HepG2 (cell line): ENCODE measurements around the gene LSMEM2. TPM values are rescaled to one million over a fixed set of nuclear protein-coding genes. Genes with fewer than 3 reads are reported as not detected.
A peak's percentile ranks its signal among the peaks of the same experiment; 100 is the strongest.

ENCODE experiments used
- ELF4 ChIP-seq: sonication (generic); formaldehyde crosslinking; IDR thresholded peaks from 2 replicates; pipeline ENCODE4 v1.5.0; 2020; ENCODE audit warnings: missing genetic modification reagents, mild to moderate bottlenecking, moderate library complexity, borderline replicate concordance
- EZH2 ChIP-seq: conservative IDR thresholded peaks from 2 replicates; pipeline ENCODE4 v1.6.1; 2012; ENCODE audit warnings: mild to moderate bottlenecking, low read depth, low read length, moderate library complexity
- SCMH1 ChIP-seq: sonication (generic); formaldehyde crosslinking; IDR thresholded peaks from 2 replicates; pipeline ENCODE4 v1.9.0; 2021; ENCODE audit warnings: missing genetic modification reagents, mild to moderate bottlenecking, borderline replicate concordance
- SOX5 ChIP-seq: IDR thresholded peaks from 2 replicates; pipeline ENCODE4 v1.6.1; 2016; ENCODE audit warnings: borderline replicate concordance
- WIZ ChIP-seq: sonication (generic); formaldehyde crosslinking; IDR thresholded peaks from 2 replicates; pipeline ENCODE4 v1.5.1; 2020; ENCODE audit warnings: mild to moderate bottlenecking, missing genetic modification reagents
- ZKSCAN8 ChIP-seq: IDR thresholded peaks from 2 replicates; pipeline ENCODE4 v1.6.1; 2016; ENCODE audit warnings: borderline replicate concordance, missing genetic modification reagents, missing compliant biosample characterization
- ZNF570 ChIP-seq: sonication (generic); formaldehyde crosslinking; IDR thresholded peaks from 2 replicates; pipeline ENCODE4 v1.4.0; 2020; ENCODE audit warnings: mild to moderate bottlenecking, missing genetic modification reagents, borderline replicate concordance
- polyA plus RNA-seq, 8 experiments: library from polyadenylated mRNA; depleted of rRNA in 3 of 8; stranded (reverse) in 7 of 8; unstranded in 1 of 8; fragments of >200 nt; fragmentation: Illumina TruSeq in 4 of 8; extraction: Trizol in 4 of 8; gene quantifications; 2 replicates each; pipeline versions ENCODE4 v1.2.1 to v1.2.3, GENCODE V29; 2011 to 2016; ENCODE audit warnings: low read depth in 4 of 8, missing spikeins in 1 of 8, mixed read lengths in 1 of 8; ENCODE audit not compliant: insufficient read depth in 1 of 8
- total RNA-seq, 5 experiments: library from RNA; depleted of rRNA; stranded (reverse); fragments of >200 nt; fragmentation: Illumina TruSeq; extraction: Trizol; gene quantifications; 2 replicates each; pipeline ENCODE4 v1.2.3, GENCODE V29; 2016; ENCODE audit warnings: low read depth in 1 of 5
- TF ChIP-seq, protein P1 (sequence below): sonication (generic); formaldehyde crosslinking; IDR thresholded peaks from 2 replicates; pipeline ENCODE4 v1.8.1; 2023; ENCODE audit warnings: mild to moderate bottlenecking, moderate library complexity, missing genetic modification reagents
- TF ChIP-seq, protein P2 (sequence below): sonication (generic); formaldehyde crosslinking; conservative IDR thresholded peaks from 2 replicates; pipeline ENCODE4 v1.8.0; 2022; ENCODE audit warnings: mild to moderate bottlenecking, moderate library complexity, missing genetic modification reagents
- TF ChIP-seq, protein P3 (sequence below): sonication (generic); formaldehyde crosslinking; IDR thresholded peaks from 2 replicates; pipeline ENCODE4 v1.4.0; 2020; ENCODE audit warnings: low read depth, mild to moderate bottlenecking, missing genetic modification reagents
- TF ChIP-seq, protein P4 (sequence below): sonication (generic); formaldehyde crosslinking; IDR thresholded peaks from 2 replicates; pipeline ENCODE4 v1.5.1; 2020; ENCODE audit warnings: missing genetic modification reagents, mild to moderate bottlenecking, borderline replicate concordance
- TF ChIP-seq, protein P5 (sequence below): sonication (generic); formaldehyde crosslinking; IDR thresholded peaks from 2 replicates; pipeline ENCODE4 v1.4.0; 2020; ENCODE audit warnings: mild to moderate bottlenecking, missing genetic modification reagents

LSMEM2 gene
- total and polyA plus RNA-seq, 2 of the 13 experiments (the other 11 are each of a cell fraction or from before 2014, with no cell fraction given), result 0.07 to 0.41 TPM

DNA sequence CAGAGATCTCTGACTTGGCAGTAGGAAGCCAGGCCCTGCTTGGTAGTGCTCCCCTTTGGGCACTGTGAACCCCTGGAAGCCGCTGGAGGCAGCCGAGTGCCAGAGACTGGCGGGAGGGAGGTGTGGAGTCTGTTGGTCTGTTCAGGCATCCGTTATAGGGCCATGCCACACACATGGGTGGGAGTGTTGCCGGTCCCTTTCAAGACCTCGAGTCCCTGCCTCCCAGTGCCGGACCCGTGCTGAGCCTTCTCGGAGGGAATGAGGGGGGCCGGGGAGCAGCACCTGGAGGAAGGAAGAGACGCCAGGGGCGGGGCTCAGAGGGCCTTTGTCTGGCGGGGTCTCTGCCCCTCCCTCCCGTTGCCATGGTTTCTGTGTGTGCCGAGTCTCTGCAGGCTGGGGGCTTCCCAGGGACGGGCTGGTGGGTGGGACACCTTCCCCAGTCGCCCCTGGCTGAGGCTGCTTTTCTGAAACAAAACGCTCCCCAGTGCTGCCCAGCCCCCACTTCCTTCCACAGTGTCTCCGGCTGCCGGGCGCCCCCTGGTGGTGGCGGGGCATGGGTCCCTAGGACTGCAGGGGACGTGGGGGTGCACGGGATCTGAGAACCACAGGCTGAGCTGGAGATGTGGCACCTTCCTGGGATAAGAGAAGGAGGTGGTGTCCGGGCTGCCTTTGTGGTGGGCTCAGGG is 32.9 kb upstream of the LSMEM2 start (continued):
- TF ChIP-seq ZNF570 (CRISPR knock-in tag), result no peak
- TF ChIP-seq, protein P1, sequence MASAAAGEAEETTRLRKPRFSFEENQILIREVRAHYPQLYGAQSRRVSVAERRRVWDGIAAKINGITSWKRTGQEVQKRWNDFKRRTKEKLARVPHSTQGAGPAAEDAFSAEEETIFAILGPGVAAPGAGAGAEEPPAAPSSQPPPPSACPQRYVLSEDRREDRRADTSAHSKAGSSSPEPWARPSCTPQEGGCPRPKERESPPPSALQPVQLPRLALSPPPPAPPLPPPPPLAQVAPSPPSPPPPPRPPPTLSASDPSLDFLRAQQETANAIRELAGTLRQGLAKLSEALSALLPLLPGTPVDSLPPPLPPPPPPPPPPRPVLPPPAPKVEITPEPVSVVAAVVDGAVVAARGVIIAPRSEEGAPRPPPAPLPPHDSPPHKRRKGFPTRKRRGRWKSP, result no peak
- TF ChIP-seq EZH2, result no peak
- TF ChIP-seq, protein P2, sequence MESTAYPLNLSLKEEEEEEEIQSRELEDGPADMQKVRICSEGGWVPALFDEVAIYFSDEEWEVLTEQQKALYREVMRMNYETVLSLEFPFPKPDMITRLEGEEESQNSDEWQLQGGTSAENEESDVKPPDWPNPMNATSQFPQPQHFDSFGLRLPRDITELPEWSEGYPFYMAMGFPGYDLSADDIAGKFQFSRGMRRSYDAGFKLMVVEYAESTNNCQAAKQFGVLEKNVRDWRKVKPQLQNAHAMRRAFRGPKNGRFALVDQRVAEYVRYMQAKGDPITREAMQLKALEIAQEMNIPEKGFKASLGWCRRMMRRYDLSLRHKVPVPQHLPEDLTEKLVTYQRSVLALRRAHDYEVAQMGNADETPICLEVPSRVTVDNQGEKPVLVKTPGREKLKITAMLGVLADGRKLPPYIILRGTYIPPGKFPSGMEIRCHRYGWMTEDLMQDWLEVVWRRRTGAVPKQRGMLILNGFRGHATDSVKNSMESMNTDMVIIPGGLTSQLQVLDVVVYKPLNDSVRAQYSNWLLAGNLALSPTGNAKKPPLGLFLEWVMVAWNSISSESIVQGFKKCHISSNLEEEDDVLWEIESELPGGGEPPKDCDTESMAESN (CRISPR knock-in tag), result no peak
- no peak for TF ChIP-seq SCMH1
- TF ChIP-seq, protein P3, sequence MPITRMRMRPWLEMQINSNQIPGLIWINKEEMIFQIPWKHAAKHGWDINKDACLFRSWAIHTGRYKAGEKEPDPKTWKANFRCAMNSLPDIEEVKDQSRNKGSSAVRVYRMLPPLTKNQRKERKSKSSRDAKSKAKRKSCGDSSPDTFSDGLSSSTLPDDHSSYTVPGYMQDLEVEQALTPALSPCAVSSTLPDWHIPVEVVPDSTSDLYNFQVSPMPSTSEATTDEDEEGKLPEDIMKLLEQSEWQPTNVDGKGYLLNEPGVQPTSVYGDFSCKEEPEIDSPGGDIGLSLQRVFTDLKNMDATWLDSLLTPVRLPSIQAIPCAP (CRISPR knock-in tag), result no peak
- TF ChIP-seq WIZ (CRISPR knock-in tag), result no peak
- TF ChIP-seq, protein P4, sequence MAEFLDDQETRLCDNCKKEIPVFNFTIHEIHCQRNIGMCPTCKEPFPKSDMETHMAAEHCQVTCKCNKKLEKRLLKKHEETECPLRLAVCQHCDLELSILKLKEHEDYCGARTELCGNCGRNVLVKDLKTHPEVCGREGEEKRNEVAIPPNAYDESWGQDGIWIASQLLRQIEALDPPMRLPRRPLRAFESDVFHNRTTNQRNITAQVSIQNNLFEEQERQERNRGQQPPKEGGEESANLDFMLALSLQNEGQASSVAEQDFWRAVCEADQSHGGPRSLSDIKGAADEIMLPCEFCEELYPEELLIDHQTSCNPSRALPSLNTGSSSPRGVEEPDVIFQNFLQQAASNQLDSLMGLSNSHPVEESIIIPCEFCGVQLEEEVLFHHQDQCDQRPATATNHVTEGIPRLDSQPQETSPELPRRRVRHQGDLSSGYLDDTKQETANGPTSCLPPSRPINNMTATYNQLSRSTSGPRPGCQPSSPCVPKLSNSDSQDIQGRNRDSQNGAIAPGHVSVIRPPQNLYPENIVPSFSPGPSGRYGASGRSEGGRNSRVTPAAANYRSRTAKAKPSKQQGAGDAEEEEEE (CRISPR knock-in tag), result no peak
- no peak for TF ChIP-seq ZKSCAN8
- TF ChIP-seq, protein P5, sequence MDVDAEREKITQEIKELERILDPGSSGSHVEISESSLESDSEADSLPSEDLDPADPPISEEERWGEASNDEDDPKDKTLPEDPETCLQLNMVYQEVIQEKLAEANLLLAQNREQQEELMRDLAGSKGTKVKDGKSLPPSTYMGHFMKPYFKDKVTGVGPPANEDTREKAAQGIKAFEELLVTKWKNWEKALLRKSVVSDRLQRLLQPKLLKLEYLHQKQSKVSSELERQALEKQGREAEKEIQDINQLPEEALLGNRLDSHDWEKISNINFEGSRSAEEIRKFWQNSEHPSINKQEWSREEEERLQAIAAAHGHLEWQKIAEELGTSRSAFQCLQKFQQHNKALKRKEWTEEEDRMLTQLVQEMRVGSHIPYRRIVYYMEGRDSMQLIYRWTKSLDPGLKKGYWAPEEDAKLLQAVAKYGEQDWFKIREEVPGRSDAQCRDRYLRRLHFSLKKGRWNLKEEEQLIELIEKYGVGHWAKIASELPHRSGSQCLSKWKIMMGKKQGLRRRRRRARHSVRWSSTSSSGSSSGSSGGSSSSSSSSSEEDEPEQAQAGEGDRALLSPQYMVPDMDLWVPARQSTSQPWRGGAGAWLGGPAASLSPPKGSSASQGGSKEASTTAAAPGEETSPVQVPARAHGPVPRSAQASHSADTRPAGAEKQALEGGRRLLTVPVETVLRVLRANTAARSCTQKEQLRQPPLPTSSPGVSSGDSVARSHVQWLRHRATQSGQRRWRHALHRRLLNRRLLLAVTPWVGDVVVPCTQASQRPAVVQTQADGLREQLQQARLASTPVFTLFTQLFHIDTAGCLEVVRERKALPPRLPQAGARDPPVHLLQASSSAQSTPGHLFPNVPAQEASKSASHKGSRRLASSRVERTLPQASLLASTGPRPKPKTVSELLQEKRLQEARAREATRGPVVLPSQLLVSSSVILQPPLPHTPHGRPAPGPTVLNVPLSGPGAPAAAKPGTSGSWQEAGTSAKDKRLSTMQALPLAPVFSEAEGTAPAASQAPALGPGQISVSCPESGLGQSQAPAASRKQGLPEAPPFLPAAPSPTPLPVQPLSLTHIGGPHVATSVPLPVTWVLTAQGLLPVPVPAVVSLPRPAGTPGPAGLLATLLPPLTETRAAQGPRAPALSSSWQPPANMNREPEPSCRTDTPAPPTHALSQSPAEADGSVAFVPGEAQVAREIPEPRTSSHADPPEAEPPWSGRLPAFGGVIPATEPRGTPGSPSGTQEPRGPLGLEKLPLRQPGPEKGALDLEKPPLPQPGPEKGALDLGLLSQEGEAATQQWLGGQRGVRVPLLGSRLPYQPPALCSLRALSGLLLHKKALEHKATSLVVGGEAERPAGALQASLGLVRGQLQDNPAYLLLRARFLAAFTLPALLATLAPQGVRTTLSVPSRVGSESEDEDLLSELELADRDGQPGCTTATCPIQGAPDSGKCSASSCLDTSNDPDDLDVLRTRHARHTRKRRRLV (CRISPR knock-in tag), result no peak
- no peak for TF ChIP-seq ELF4 (CRISPR knock-in tag)
- TF ChIP-seq SOX5 (CRISPR knock-in tag), result peak; percentile 40; the same call in 1 of the 2 replicates
